GM12878 (cell line): ENCODE data around the gene AKAP5.

Experiments
- CTCF ChIP-seq, 3 experiments: IDR thresholded peaks in 2 of 3; conservative IDR thresholded peaks in 1 of 3; 2 replicates each; pipeline ENCODE4 v1.5.1; 2011; ENCODE audit warnings: low read depth in 3 of 3, low read length in 3 of 3, mild to moderate bottlenecking in 3 of 3, control low read depth in 2 of 3, moderate library complexity in 2 of 3, inconsistent platforms in 1 of 3, mixed read lengths in 1 of 3; ENCODE audit not compliant: control insufficient read depth in 2 of 3, insufficient read depth in 1 of 3; ENCODE audit errors: extremely low read depth in 1 of 3
- FOXK2 ChIP-seq: fragments of 450-650 bp; IDR thresholded peaks from 2 replicates; pipeline ENCODE4 v1.6.1; 2017; ENCODE audit warnings: mild to moderate bottlenecking, moderate library complexity
- HSF1 ChIP-seq: fragments of 150-350 bp; IDR thresholded peaks from 2 replicates; pipeline ENCODE4 v1.6.1; 2014; ENCODE audit warnings: mild to moderate bottlenecking, low read depth, low read length
- YY1 ChIP-seq: IDR thresholded peaks from 2 replicates; pipeline ENCODE4 v1.6.1; 2011; ENCODE audit warnings: low read depth, mild to moderate bottlenecking, low read length

GRCh38 chr14:64438181-64438841 lies 27.0 kb upstream of the AKAP5 start:
- no peak for TF ChIP-seq CTCF (IDR thresholded peaks at IDR 0.05 in 2 of 3, conservative IDR thresholded peaks at IDR 0.05 in 1 of 3; ENCODE audit: control insufficient read depth in 2 of 3, extremely low read depth in 1 of 3, insufficient read depth in 1 of 3, low read depth in 3 of 3, low read length in 3 of 3)
- TF ChIP-seq YY1, result no peak
- TF ChIP-seq FOXK2, result no peak
- no peak for TF ChIP-seq HSF1
